Measurements from ENCODE around the gene SASH3. TPM values are rescaled to one million over a fixed set of nuclear protein-coding genes. Genes with fewer than 3 reads are reported as not detected.

SASH3 gene
- total RNA-seq, 1 experiment from 2014 or later: 0.42 TPM

DNA sequence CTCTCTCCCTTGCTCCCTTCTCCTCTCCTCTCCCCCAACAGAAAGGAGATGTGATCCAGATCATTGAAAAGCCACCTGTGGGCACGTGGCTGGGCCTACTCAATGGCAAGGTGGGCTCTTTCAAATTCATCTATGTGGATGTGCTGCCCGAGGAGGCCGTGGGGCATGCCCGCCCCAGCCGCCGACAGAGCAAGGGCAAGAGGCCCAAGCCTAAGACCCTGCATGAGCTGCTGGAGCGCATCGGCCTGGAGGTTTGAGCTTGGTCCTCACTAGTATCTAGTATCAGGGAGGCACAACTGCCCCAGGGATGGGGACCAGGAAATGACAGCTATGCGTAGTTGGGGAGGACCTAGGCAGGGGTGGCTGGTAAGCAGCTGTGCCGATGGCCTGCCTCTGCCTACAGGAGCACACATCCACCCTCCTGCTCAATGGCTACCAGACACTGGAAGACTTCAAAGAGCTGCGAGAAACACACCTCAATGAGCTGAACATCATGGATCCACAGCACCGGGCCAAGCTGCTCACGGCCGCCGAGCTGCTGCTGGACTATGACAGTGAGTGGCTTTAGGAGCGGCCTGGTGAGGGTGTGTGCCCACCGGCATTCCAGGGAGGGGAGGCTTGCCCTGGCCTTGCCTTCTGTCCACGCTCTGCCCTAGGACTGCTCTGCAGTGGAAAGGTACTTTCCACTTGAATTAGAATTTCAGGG is 13.0 kb downstream of the SASH3 start:
- intact Hi-C loops (cut with micrococcal nuclease): no loop called here
- no peak overlapping the region for H2AFZ ChIP-seq (ENCODE audit: low read depth, low read length, poor library complexity, severe bottlenecking)
- TF ChIP-seq, protein P1, sequence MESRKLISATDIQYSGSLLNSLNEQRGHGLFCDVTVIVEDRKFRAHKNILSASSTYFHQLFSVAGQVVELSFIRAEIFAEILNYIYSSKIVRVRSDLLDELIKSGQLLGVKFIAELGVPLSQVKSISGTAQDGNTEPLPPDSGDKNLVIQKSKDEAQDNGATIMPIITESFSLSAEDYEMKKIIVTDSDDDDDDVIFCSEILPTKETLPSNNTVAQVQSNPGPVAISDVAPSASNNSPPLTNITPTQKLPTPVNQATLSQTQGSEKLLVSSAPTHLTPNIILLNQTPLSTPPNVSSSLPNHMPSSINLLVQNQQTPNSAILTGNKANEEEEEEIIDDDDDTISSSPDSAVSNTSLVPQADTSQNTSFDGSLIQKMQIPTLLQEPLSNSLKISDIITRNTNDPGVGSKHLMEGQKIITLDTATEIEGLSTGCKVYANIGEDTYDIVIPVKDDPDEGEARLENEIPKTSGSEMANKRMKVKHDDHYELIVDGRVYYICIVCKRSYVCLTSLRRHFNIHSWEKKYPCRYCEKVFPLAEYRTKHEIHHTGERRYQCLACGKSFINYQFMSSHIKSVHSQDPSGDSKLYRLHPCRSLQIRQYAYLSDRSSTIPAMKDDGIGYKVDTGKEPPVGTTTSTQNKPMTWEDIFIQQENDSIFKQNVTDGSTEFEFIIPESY (IDR thresholded peaks at IDR 0.05; ENCODE audit: extremely low read depth, insufficient replicate concordance, low read length): no peak
- TF ChIP-seq FOSL1 (IDR thresholded peaks at IDR 0.05; ENCODE audit: low read depth) (no peak), ZNF274 (IDR thresholded peaks at IDR 0.05; ENCODE audit: low read depth, low read length) (no peak), ELF1 (IDR thresholded peaks at IDR 0.05; ENCODE audit: borderline replicate concordance, low read depth) (no peak), CBX3 (IDR thresholded peaks at IDR 0.05; ENCODE audit: low read depth) (no peak), POLR2AphosphoS5 (IDR thresholded peaks at IDR 0.05; ENCODE audit: low read depth, low read length) (no peak)
- TF ChIP-seq, protein P2, sequence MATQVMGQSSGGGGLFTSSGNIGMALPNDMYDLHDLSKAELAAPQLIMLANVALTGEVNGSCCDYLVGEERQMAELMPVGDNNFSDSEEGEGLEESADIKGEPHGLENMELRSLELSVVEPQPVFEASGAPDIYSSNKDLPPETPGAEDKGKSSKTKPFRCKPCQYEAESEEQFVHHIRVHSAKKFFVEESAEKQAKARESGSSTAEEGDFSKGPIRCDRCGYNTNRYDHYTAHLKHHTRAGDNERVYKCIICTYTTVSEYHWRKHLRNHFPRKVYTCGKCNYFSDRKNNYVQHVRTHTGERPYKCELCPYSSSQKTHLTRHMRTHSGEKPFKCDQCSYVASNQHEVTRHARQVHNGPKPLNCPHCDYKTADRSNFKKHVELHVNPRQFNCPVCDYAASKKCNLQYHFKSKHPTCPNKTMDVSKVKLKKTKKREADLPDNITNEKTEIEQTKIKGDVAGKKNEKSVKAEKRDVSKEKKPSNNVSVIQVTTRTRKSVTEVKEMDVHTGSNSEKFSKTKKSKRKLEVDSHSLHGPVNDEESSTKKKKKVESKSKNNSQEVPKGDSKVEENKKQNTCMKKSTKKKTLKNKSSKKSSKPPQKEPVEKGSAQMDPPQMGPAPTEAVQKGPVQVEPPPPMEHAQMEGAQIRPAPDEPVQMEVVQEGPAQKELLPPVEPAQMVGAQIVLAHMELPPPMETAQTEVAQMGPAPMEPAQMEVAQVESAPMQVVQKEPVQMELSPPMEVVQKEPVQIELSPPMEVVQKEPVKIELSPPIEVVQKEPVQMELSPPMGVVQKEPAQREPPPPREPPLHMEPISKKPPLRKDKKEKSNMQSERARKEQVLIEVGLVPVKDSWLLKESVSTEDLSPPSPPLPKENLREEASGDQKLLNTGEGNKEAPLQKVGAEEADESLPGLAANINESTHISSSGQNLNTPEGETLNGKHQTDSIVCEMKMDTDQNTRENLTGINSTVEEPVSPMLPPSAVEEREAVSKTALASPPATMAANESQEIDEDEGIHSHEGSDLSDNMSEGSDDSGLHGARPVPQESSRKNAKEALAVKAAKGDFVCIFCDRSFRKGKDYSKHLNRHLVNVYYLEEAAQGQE (IDR thresholded peaks at IDR 0.05; ENCODE audit: low read depth): no peak
- TF ChIP-seq, protein P3, sequence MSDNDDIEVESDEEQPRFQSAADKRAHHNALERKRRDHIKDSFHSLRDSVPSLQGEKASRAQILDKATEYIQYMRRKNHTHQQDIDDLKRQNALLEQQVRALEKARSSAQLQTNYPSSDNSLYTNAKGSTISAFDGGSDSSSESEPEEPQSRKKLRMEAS (IDR thresholded peaks at IDR 0.05): no peak
- ChIA-PET RAD21 (ENCODE audit: low non-redundant PET in 1 of 2, low total read pairs in 2 of 2, uncharacterized antibody in 2 of 2, unreplicated experiment in 2 of 2) (no interaction called here), POLR2A (no interaction called here), CTCF (no interaction called here)
- H3K4me2 ChIP-seq (ENCODE audit: low read length): no peak overlapping the region
- H3K27ac ChIP-seq (ENCODE audit: low read depth, low read length): no peak overlapping the region
- no peak overlapping the region for H3K4me3 ChIP-seq (replicated peaks in 1 of 2; ENCODE audit: low read depth in 1 of 2, low read length in 2 of 2)
- no peaks in the 10 kb centered on the region for H3K9me3 ChIP-seq (ENCODE audit: control insufficient read depth in 1 of 2, insufficient read depth in 1 of 2, low read depth in 1 of 2, low read length in 2 of 2)
- no peaks in the 10 kb centered on the region for H3K4me1 ChIP-seq (ENCODE audit: control insufficient read depth in 1 of 2, insufficient read depth in 2 of 2, low read length in 2 of 2)
- no peaks in the 10 kb centered on the region for H3K9me2 ChIP-seq (ENCODE audit: insufficient read depth)
- ATAC-seq (no peak), DNase-seq (ENCODE audit: low read depth, low spot score) (no peak)
- no peaks in the 10 kb centered on the region for H3K27me3 ChIP-seq (ENCODE audit: insufficient read depth, low read length)
- no peaks in the 10 kb centered on the region for H3K79me2 ChIP-seq (ENCODE audit: insufficient read depth, low read length)
- H3K9ac ChIP-seq (ENCODE audit: low read length): no peak overlapping the region
- H4K20me1 ChIP-seq (ENCODE audit: insufficient read depth): no peaks in the 10 kb centered on the region
- BruUV-seq (replicated peaks): no TSS peak
- no peaks in the 10 kb centered on the region for H3K36me3 ChIP-seq (ENCODE audit: control insufficient read depth in 1 of 2, insufficient read depth in 2 of 2, low read length in 2 of 2)

Data from HCT116 (cell line).